GM19372 (cell line): ENCODE measurements around the gene BRIP1.
"Not testable (repeated sequence)": the region's sequence is repeated elsewhere in the genome, so short reads cannot be mapped to it uniquely, and the experiment has no call there.

Source experiments
- ATAC-seq: cut with Tn5 transposase; IDR thresholded peaks from one replicate; pipeline ENCODE4 v1.9.1; 2021; ENCODE audit warnings: mild to moderate bottlenecking, low read depth, moderate library complexity; ENCODE audit not compliant: unreplicated experiment

The BRIP1 gene

GRCh38 chr17:61862975-61863800 lies at the start of gene BRIP1:
TSS of gene BRIP1 (minus strand) at chr17:61863528. CDS start at chr17:61861539, 1,989 bp downstream.
- peak; percentile 91 for ATAC-seq

- ATAC-seq = no peak
These were observed 45.1 kb upstream of the BRIP1 start for GRCh38 chr17:61908292-61909037.

GRCh38 chr17:61907361-61907760 lies 44.0 kb upstream of the BRIP1 start:
- no peak for ATAC-seq

- peak; percentile 64 for ATAC-seq
These were observed 40.9 kb upstream of the BRIP1 start for GRCh38 chr17:61904094-61904710.

GRCh38 chr17:61903251-61903650 lies 39.9 kb upstream of the BRIP1 start:
- ATAC-seq = no peak

- ATAC-seq = no peak
These were observed 34.3 kb upstream of the BRIP1 start for GRCh38 chr17:61897548-61898180.

- ATAC-seq = no peak
These were observed 32.1 kb upstream of the BRIP1 start for GRCh38 chr17:61895391-61895790.

GRCh38 chr17:61894310-61894709 lies 31.0 kb upstream of the BRIP1 start:
- not testable (repeated sequence) for ATAC-seq

- ATAC-seq = not testable (repeated sequence)
These were observed 24.4 kb upstream of the BRIP1 start for GRCh38 chr17:61887733-61888132.

- ATAC-seq = not testable (repeated sequence)
These were observed 22.5 kb upstream of the BRIP1 start for GRCh38 chr17:61885865-61886264.

GRCh38 chr17:61884864-61885263 lies 21.5 kb upstream of the BRIP1 start:
- no peak for ATAC-seq

GRCh38 chr17:61880589-61881102 lies 17.3 kb upstream of the BRIP1 start:
- no peak for ATAC-seq

- no peak for ATAC-seq
These were observed 15.8 kb upstream of the BRIP1 start for GRCh38 chr17:61878984-61879612.

- ATAC-seq = no peak
These were observed 15.2 kb upstream of the BRIP1 start for GRCh38 chr17:61878520-61878919.

GRCh38 chr17:61877837-61878236 lies 14.5 kb upstream of the BRIP1 start:
- no peak for ATAC-seq

- ATAC-seq = no peak
These were observed 12.5 kb upstream of the BRIP1 start for GRCh38 chr17:61875804-61876203.

- no peak for ATAC-seq
These were observed 12.0 kb upstream of the BRIP1 start for GRCh38 chr17:61875285-61875684.

GRCh38 chr17:61874075-61874474 lies 10.7 kb upstream of the BRIP1 start:
- ATAC-seq = no peak

- ATAC-seq = no peak
These were observed 8.8 kb upstream of the BRIP1 start for GRCh38 chr17:61872099-61872498.

GRCh38 chr17:61869138-61869537 lies 5.8 kb upstream of the BRIP1 start:
- no peak for ATAC-seq
